DMS153 treated with DMSO at 0.1 percent for 48 hours (cell line): ENCODE data around the gene OR2T10.
A peak's percentile ranks its signal among the peaks of the same experiment; 100 is the strongest.
"Not testable (repeated sequence)": the region's sequence is repeated elsewhere in the genome, so short reads cannot be mapped to it uniquely, and the experiment has no call there.

Source experiments
- DNase-seq: peaks from one replicate; lab custom pipeline; 2025; ENCODE audit not compliant: unreplicated experiment; lab: John Stamatoyannopoulos, UW

OR2T10 gene, protein sequence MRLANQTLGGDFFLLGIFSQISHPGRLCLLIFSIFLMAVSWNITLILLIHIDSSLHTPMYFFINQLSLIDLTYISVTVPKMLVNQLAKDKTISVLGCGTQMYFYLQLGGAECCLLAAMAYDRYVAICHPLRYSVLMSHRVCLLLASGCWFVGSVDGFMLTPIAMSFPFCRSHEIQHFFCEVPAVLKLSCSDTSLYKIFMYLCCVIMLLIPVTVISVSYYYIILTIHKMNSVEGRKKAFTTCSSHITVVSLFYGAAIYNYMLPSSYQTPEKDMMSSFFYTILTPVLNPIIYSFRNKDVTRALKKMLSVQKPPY

GRCh38 chr1:248597589-248597988 is at the start of gene OR2T10:
Gene OR2T10 (minus strand): TSS chr1:248597700. CDS start chr1:248593768, 3,932 bp downstream.
- no peak for DNase-seq

GRCh38 chr1:248645178-248645577 is 47.7 kb upstream of the OR2T10 start, which contains the start of gene OR2T35:
Gene OR2T35 (minus strand): TSS chr1:248645278. CDS start chr1:248639258, 6,020 bp downstream.
- DNase-seq, result not testable (repeated sequence)

DNA sequence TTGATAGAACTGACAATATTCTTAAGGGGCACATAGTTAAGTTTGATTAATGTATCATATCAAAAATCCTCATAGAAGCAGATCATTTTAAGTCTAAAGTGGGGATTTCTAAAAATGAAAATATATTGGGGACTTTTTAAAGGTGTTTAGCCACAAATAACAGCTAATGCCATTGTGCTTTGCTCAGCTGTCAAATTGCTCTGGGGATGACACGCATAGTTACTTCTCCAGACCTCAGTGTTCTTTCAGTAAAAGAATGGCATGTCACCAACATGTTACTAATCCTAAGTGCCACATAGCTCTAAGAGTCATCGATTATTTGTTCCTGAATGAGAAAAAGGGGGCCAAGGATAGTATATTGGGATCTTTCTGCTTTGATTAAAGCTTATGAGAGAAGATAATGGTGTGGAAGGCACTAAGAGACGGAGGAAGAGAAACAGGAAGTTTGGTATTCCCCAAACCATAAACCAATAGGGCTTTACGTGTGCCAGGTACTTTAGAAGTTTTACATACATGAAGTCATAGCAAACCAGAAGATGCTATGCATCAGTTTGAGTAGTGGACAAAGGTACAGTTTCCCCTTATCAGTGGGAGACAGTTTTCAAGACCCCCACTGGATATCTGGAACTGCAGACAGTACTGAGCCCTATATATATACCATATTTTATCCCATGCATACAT is 45.6 kb upstream of the OR2T10 start:
- not testable (repeated sequence) for DNase-seq

DNA sequence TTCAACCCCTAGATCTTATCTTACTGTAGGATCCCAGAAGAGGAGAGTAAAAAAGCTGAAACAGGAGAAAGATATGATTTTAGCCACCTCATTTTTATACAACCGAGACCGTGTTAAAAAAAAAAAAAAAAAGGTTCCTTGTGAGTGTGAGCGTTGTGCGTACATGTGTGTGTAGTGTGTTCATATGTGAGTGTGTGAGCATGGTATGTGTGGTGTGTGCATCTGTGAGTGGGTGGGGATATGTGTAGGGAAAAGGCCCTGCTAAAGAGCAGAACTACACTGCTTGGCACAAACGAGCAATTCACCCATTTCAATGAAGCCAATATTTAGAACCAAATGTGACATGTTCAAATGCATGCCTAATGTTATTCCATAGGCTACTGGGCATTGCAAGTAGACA is 44.1 kb upstream of the OR2T10 start:
- DNase-seq, result not testable (repeated sequence)

- DNase-seq, result not testable (repeated sequence)
Observed at GRCh38 chr1:248640906-248641305, 43.4 kb upstream of the OR2T10 start.

- DNase-seq, result not testable (repeated sequence)
Observed at GRCh38 chr1:248639652-248640051, 42.2 kb upstream of the OR2T10 start.

DNA sequence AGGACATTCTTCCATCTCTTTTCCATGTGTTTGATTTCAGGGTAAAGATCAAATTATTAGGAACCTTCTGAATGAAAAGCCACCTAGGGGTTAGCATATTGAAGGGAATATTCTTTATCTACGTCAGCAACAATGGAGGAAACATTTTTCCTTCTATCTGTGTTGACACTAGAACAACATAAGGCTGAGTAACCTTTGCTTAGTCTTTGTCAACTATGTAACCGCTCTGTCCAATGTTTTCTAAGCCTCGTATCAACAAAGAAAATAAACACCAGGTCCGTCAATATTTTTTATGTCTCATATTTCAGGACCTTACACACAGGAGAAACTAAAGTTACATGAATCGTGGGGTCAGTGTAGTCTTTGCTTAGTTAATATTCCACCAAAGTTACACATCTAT is 39.1 kb upstream of the OR2T10 start:
- DNase-seq, result not testable (repeated sequence)

DNA sequence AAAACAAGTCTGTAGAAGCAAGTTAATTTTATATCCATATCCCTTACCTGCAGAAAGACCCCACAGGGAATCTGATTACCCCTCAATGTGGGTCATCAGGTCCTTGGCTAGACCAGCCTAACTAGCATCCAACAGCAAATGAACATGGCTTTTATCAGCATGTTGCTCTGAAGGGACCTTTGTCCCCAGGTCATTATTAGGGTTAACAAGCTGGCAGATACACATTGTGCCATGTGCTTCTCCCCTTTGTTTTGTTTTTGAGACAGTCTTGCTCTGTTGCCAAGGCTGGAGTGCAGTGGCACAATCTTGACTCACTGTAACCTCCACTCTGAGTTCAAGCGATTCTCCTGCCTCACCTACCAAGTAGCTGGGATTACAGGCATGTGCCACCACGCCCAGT is 37.5 kb upstream of the OR2T10 start, which contains the start of gene OR2T11:
TSS of gene OR2T11 (minus strand) at position 101 of the 400 bp plus-strand sequence. CDS start 7,963 bp downstream, outside the sequence.
- not testable (repeated sequence) for DNase-seq

DNA sequence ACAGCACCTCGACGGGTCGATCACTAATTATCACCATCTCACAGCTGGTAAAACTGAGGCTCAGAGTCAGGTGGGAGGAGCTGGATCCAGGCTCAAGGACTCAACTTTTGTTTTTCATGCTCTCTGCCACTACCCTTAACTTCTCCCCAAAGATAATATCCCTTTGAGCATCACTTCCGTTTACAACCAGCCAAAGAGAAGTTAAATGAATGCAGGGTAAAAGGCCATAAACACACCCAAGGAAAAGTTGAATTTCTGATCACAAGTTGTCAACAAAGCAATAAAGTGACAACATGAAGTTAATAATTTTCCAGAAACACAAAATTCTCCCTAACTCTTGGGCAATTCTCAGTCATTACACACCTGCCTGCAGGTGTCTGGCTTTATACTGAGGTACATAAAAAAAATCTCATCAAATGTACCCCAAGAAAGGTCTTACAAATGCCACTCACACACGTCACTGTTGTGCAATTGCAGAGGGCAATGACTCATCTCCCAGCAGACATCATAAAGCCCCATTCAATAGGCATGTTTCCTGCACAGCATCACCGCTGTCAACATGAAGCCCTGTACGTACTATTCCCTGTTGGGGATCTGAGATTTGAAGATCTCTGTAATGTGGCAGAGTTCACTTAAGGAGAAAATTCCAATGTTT is 34.0 kb upstream of the OR2T10 start:
- DNase-seq, result no peak

GRCh38 chr1:248630551-248630950 is 33.1 kb upstream of the OR2T10 start:
- DNase-seq, result no peak

DNA sequence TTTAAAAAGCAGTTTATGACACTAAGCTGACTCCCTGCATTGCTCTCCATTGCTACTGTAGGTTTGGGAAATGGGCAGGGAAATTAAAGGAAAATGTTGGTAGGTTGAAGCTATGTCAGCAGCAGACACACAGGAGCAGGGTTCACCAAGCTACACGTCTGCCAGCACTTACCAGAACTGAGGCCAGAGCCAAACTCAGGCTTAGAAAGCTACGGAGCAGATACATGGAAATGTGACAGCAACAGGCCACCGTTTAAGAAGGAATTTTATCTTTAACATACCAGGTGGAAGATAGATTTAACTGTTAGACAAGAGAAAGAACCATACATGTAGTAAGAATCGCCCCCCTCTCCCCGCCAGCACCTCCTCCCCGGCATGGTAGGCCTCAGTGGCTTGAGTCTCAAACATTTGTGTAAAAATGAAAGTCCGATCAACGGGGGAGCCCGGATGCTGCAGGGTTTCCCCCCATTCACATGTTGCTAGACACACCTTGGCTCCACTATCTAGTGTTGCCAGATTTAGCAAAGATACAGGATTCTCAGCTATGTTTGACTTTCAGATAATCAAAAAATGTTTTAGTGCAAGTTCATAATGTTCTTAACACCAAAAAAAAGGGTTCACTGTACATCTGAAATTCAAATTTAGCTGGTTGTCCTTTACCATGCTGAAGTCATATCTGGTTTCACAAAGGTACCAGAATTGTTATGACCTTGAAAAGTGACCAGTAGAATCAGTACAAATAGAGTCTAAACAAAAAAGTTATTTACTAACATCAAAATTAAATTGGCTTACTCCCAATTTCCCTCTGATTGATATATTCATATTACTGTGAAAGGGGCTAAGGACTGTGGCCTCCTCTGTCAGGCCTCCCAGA is 30.7 kb upstream of the OR2T10 start:
- no peak for DNase-seq

DNA sequence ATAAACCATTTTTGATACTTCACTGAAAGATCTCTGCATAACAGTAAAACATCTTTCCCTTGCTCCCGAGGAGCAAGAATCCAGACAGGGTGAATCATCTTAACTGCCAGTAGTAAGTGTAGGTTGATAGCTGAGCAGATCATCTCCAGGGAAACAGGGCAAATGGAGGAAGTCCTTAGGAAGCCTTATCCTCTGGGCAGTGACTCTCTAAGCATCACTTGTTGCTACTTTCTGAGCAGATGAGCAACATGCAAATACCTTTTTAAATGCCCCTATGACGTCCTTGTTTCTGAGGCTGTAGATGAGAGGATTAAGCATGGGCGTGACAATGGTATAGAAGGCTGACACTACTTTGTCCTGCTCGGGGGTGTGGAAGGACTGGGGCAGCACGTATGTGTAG is 28.5 kb upstream of the OR2T10 start:
- DNase-seq, result no peak

GRCh38 chr1:248625166-248625565 is 27.7 kb upstream of the OR2T10 start:
- DNase-seq, result no peak

- peak; percentile 85 for DNase-seq
Observed at GRCh38 chr1:248622570-248623001, 25.1 kb upstream of the OR2T10 start.

DNA sequence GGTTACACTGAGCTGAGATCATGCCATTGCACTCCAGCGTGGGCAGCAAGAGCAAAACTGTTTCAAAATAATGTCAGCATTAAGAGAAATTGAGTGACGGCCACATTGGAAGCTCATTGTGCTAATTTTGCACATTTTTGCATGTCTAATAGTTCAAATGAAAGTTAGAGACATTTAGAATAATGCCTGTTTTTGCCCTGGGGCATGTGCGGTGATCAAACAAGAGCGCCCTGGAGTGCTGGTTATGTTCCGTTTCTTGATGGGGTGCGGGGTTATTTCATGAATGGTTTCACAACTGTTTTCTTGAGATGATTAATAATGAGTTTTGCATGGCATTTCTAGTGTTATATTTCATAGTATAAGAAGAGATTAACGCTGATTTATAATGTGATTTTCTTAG is 24.3 kb upstream of the OR2T10 start:
- no peak for DNase-seq

- DNase-seq, result peak; percentile 84
Observed at GRCh38 chr1:248618878-248619277, 21.4 kb upstream of the OR2T10 start.

DNA sequence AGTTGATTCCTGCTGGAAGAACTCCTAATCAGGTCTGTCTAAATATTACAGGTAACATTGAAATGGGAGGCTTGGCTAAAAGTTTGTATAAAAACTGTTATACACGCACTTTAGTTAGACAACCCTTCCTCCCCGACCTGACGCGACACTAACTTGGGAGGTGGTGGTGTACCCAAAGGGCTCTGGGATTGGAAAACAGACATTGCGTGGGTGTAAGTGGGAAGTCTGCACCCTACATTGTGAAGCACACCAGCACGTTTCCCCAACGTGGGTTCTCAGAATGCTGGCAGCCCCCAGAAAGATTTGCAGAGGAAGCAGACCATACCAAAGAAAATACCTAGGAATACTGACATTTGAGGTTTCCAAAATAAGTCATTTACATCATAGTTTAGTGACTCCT is 20.6 kb upstream of the OR2T10 start:
- DNase-seq, result no peak

- DNase-seq, result no peak
Observed at GRCh38 chr1:248613742-248614141, 16.2 kb upstream of the OR2T10 start.

GRCh38 chr1:248611883-248612414 is 14.4 kb upstream of the OR2T10 start:
- DNase-seq, result no peak

GRCh38 chr1:248610301-248610700 is 12.8 kb upstream of the OR2T10 start:
- DNase-seq, result no peak
